IPS DF 4.7 (cell line): Measurements from ENCODE around the gene ERO1B.

ENCODE experiments used
- DNase-seq: peaks from one replicate; pipeline ENCODE4 v3.0.0-alpha.2; 2013; ENCODE audit warnings: low spot score; ENCODE audit errors: extremely low read depth

Gene ERO1B

GRCh38 chr1:236301080-236301957 is 19.6 kb upstream of the ERO1B start:
- no peak for DNase-seq

GRCh38 chr1:236297161-236297560 is 15.4 kb upstream of the ERO1B start:
- DNase-seq, result no peak

GRCh38 chr1:236292425-236292824 is 10.7 kb upstream of the ERO1B start:
- DNase-seq, result no peak

- no peak for DNase-seq
Measured at GRCh38 chr1:236289492-236290131, 7.9 kb upstream of the ERO1B start.

GRCh38 chr1:236288620-236288976 is 6.8 kb upstream of the ERO1B start:
- no peak for DNase-seq

GRCh38 chr1:236287757-236288619 is 6.2 kb upstream of the ERO1B start:
- DNase-seq, result peak; percentile 49

GRCh38 chr1:236287356-236287755 is 5.6 kb upstream of the ERO1B start:
- no peak for DNase-seq

GRCh38 chr1:236284291-236284721 is 2.5 kb upstream of the ERO1B start:
- no peak for DNase-seq

- no peak for DNase-seq
Measured at GRCh38 chr1:236282719-236283118, 961 bp upstream of the ERO1B start.

- DNase-seq, result no peak
Measured at GRCh38 chr1:236282425-236282716, 613 bp upstream of the ERO1B start.

GRCh38 chr1:236281198-236281653 is 532 bp downstream of the ERO1B start:
- no peak for DNase-seq

GRCh38 chr1:236280438-236281197 is 1.1 kb downstream of the ERO1B start:
- DNase-seq, result no peak

- DNase-seq, result no peak
Measured at GRCh38 chr1:236275586-236275985, 6.2 kb downstream of the ERO1B start.

GRCh38 chr1:236275061-236275460 is 6.7 kb downstream of the ERO1B start:
- DNase-seq, result no peak

GRCh38 chr1:236273358-236273757 is 8.4 kb downstream of the ERO1B start:
- no peak for DNase-seq

GRCh38 chr1:236269439-236269838 is 12.3 kb downstream of the ERO1B start:
- no peak for DNase-seq

- DNase-seq, result no peak
Measured at GRCh38 chr1:236261898-236262297, 19.9 kb downstream of the ERO1B start.

- DNase-seq, result no peak
Measured at GRCh38 chr1:236261033-236261432, 20.7 kb downstream of the ERO1B start.

- no peak for DNase-seq
Measured at GRCh38 chr1:236259043-236259442, 22.7 kb downstream of the ERO1B start.

GRCh38 chr1:236258114-236258622 is 23.6 kb downstream of the ERO1B start:
- no peak for DNase-seq

GRCh38 chr1:236257216-236257615 is 24.5 kb downstream of the ERO1B start:
- DNase-seq, result no peak
